Immature natural killer cell (primary cell): ENCODE measurements around the gene CYP2D6. TPM values are rescaled to one million over a fixed set of nuclear protein-coding genes. Genes with fewer than 3 reads are reported as not detected.
A peak's percentile ranks its signal among the peaks of the same experiment; 100 is the strongest.
"Not testable (repeated sequence)": the region's sequence is repeated elsewhere in the genome, so short reads cannot be mapped to it uniquely, and the experiment has no call there.

ENCODE experiments used
- DNase-seq, 3 donors: peaks; one replicate each; pipeline ENCODE4 v3.0.0; 2022; ENCODE audit warnings: mixed read lengths in 1 of 3
- H3K27ac Mint-ChIP-seq, 6 donors: one replicate each; pipeline ENCODE4 v1.8.0; 2020; ENCODE audit warnings: mixed read lengths in 6 of 6, mild to moderate bottlenecking in 5 of 6, inconsistent platforms in 4 of 6, moderate library complexity in 3 of 6
- H3K27me3 Mint-ChIP-seq, 3 donors: one replicate each; pipeline ENCODE4 v1.8.0; 2020 to 2021; ENCODE audit warnings: low read depth in 3 of 3, mild to moderate bottlenecking in 3 of 3, mixed read lengths in 3 of 3, moderate library complexity in 3 of 3, inconsistent platforms in 1 of 3
- H3K36me3 Mint-ChIP-seq, 3 donors: one replicate each; pipeline ENCODE4 v1.8.0; 2020; ENCODE audit warnings: mixed read lengths in 3 of 3, inconsistent platforms in 2 of 3, mild to moderate bottlenecking in 2 of 3
- H3K4me1 Mint-ChIP-seq, 2 donors: one replicate each; pipeline ENCODE4 v1.8.0; 2020; ENCODE audit warnings: inconsistent platforms in 2 of 2, mild to moderate bottlenecking in 2 of 2, mixed read lengths in 2 of 2, moderate library complexity in 1 of 2
- H3K4me3 Mint-ChIP-seq, 5 donors: one replicate each; pipeline ENCODE4 v1.8.0; 2020; ENCODE audit warnings: mild to moderate bottlenecking in 5 of 5, mixed read lengths in 5 of 5, inconsistent platforms in 3 of 5, moderate library complexity in 3 of 5
- H3K9me3 Mint-ChIP-seq, 6 donors: one replicate each; pipeline ENCODE4 v1.8.0; 2020; ENCODE audit warnings: mild to moderate bottlenecking in 6 of 6, mixed read lengths in 6 of 6, inconsistent platforms in 4 of 6, moderate library complexity in 3 of 6
- polyA plus RNA-seq, 3 donors: library from polyadenylated mRNA; unstranded; fragments of 300-500 nt; fragmentation: Illumina TruSeq; gene quantifications; one replicate each; pipeline ENCODE4 v1.2.3, GENCODE V29; 2021

CYP2D6 gene
- polyA plus RNA-seq, 3 donors from 2014 or later: not detected

GRCh38 chr22:42138122-42138770 is 7.6 kb upstream of the CYP2D6 start:
- H3K27me3 Mint-ChIP-seq: peaks cover 0 to 3% (median 1%) of the 10 kb centered on the region in 3 donors
- H3K4me3 Mint-ChIP-seq: no peak overlapping the region
- no peaks in the 10 kb centered on the region for H3K4me1 Mint-ChIP-seq
- no peak overlapping the region for H3K27ac Mint-ChIP-seq
- H3K9me3 Mint-ChIP-seq: no peaks in the 10 kb centered on the region
- peaks cover 6 to 7% (median 7%) of the 10 kb centered on the region in 3 donors for H3K36me3 Mint-ChIP-seq
- DNase-seq: no peak

- H3K27me3 Mint-ChIP-seq, DNase-seq, H3K36me3 Mint-ChIP-seq, H3K4me1 Mint-ChIP-seq, H3K9me3 Mint-ChIP-seq, H3K4me3 Mint-ChIP-seq, H3K27ac Mint-ChIP-seq: not testable (repeated sequence)
Observed at GRCh38 chr22:42135688-42136087, 5.1 kb upstream of the CYP2D6 start.

- Mint-ChIP-seq H3K9me3 (peaks cover 0 to 2% (median 0%) of the 10 kb centered on the region in 6 donors), H3K27me3 (peaks cover 0 to 3% (median 2%) of the 10 kb centered on the region in 3 donors), H3K27ac (no peak overlapping the region), H3K4me3 (no peak overlapping the region), H3K36me3 (peaks cover 5% of the 10 kb centered on the region in 3 donors), H3K4me1 (no peaks in the 10 kb centered on the region)
- no peak for DNase-seq
Observed at GRCh38 chr22:42134100-42135020, 3.8 kb upstream of the CYP2D6 start.

GRCh38 chr22:42132457-42132856 is 1.8 kb upstream of the CYP2D6 start:
- H3K4me1 Mint-ChIP-seq: no peaks in the 10 kb centered on the region
- H3K36me3 Mint-ChIP-seq: no peaks in the 10 kb centered on the region
- peaks cover 0 to 5% (median 2%) of the 10 kb centered on the region in 3 donors for H3K27me3 Mint-ChIP-seq
- no peak for DNase-seq
- no peak overlapping the region for H3K27ac Mint-ChIP-seq
- H3K4me3 Mint-ChIP-seq: no peak overlapping the region
- peaks cover 0 to 2% (median 0%) of the 10 kb centered on the region in 6 donors for H3K9me3 Mint-ChIP-seq

GRCh38 chr22:42131562-42131961 is 952 bp upstream of the CYP2D6 start:
- Mint-ChIP-seq H3K27me3 (peaks cover 0 to 5% (median 2%) of the 10 kb centered on the region in 3 donors), H3K27ac (peak overlapping the region in 1 of 6 donors; percentile 50), H3K4me3 (no peak overlapping the region), H3K36me3 (no peaks in the 10 kb centered on the region), H3K4me1 (no peaks in the 10 kb centered on the region), H3K9me3 (peaks cover 0 to 2% (median 0%) of the 10 kb centered on the region in 6 donors)
- DNase-seq: no peak

GRCh38 chr22:42130182-42130581 is 428 bp downstream of the CYP2D6 start:
- H3K4me3 Mint-ChIP-seq, H3K36me3 Mint-ChIP-seq, DNase-seq, H3K27ac Mint-ChIP-seq, H3K27me3 Mint-ChIP-seq, H3K9me3 Mint-ChIP-seq, H3K4me1 Mint-ChIP-seq: not testable (repeated sequence)

GRCh38 chr22:42128776-42129694 is 1.6 kb downstream of the CYP2D6 start:
- not testable (repeated sequence) for H3K27me3 Mint-ChIP-seq, H3K4me3 Mint-ChIP-seq, DNase-seq, H3K4me1 Mint-ChIP-seq, H3K27ac Mint-ChIP-seq, H3K9me3 Mint-ChIP-seq, H3K36me3 Mint-ChIP-seq

- not testable (repeated sequence) for H3K36me3 Mint-ChIP-seq, H3K27me3 Mint-ChIP-seq, H3K4me3 Mint-ChIP-seq, DNase-seq, H3K4me1 Mint-ChIP-seq, H3K9me3 Mint-ChIP-seq
- H3K27ac Mint-ChIP-seq: peak overlapping the region in 1 of 6 donors; percentile 10
Observed at GRCh38 chr22:42128007-42128406, 2.6 kb downstream of the CYP2D6 start.

GRCh38 chr22:42127606-42128005 is 3.0 kb downstream of the CYP2D6 start:
- H3K9me3 Mint-ChIP-seq: peaks cover 0 to 2% (median 0%) of the 10 kb centered on the region in 6 donors
- H3K4me1 Mint-ChIP-seq: no peaks in the 10 kb centered on the region
- no peaks in the 10 kb centered on the region for H3K36me3 Mint-ChIP-seq
- H3K27me3 Mint-ChIP-seq: peaks cover 0 to 2% (median 0%) of the 10 kb centered on the region in 3 donors
- no peak overlapping the region for H3K27ac Mint-ChIP-seq
- no peak overlapping the region for H3K4me3 Mint-ChIP-seq
- no peak for DNase-seq

GRCh38 chr22:42123529-42123928 is 7.1 kb downstream of the CYP2D6 start:
- not testable (repeated sequence) for H3K9me3 Mint-ChIP-seq, DNase-seq, H3K4me3 Mint-ChIP-seq, H3K27me3 Mint-ChIP-seq, H3K36me3 Mint-ChIP-seq, H3K27ac Mint-ChIP-seq
- H3K4me1 Mint-ChIP-seq: peaks cover 31 to 37% of the 10 kb centered on the region in 2 donors

- peaks cover 31 to 37% of the 10 kb centered on the region in 2 donors for H3K4me1 Mint-ChIP-seq
- peak in 2 of 3 donors; percentile 6 to 10 for DNase-seq
- peak overlapping the region; percentile 65 to 88 (median 76) for H3K27ac Mint-ChIP-seq
- not testable (repeated sequence) for H3K27me3 Mint-ChIP-seq
- peaks cover 0 to 12% (median 10%) of the 10 kb centered on the region in 6 donors for H3K9me3 Mint-ChIP-seq
- peak overlapping the region; percentile 71 to 88 (median 78) for H3K4me3 Mint-ChIP-seq
- peaks cover 7 to 13% (median 7%) of the 10 kb centered on the region in 3 donors for H3K36me3 Mint-ChIP-seq
Observed at GRCh38 chr22:42120231-42121021, 10.2 kb downstream of the CYP2D6 start.

GRCh38 chr22:42116848-42117424 is 13.7 kb downstream of the CYP2D6 start:
- peaks cover 4 to 25% (median 16%) of the 10 kb centered on the region in 6 donors for H3K9me3 Mint-ChIP-seq
- no peak overlapping the region for H3K4me3 Mint-ChIP-seq
- H3K36me3 Mint-ChIP-seq: peaks cover 8 to 25% (median 8%) of the 10 kb centered on the region in 3 donors
- no peaks in the 10 kb centered on the region for H3K27me3 Mint-ChIP-seq
- DNase-seq: no peak
- H3K27ac Mint-ChIP-seq: no peak overlapping the region
- peaks cover 30 to 31% of the 10 kb centered on the region in 2 donors for H3K4me1 Mint-ChIP-seq
